Suprapubic skin (tissue), 4 donors: ENCODE measurements around the gene LRRC26. TPM values are rescaled to one million over a fixed set of nuclear protein-coding genes. Genes with fewer than 3 reads are reported as not detected.

Source experiments
- DNase-seq, 2 donors: peaks; one replicate each; pipeline ENCODE4 v3.0.0-alpha.2; 2019; ENCODE audit warnings: low spot score in 2 of 2
- H3K27ac ChIP-seq: fragments of 200-600 bp; sonication (generic); one replicate; pipeline ENCODE4 v1.5.1; 2019
- H3K27me3 ChIP-seq: fragments of 200-600 bp; sonication (generic); one replicate; pipeline ENCODE4 v1.5.1; 2019
- H3K36me3 ChIP-seq: fragments of 200-600 bp; sonication (generic); one replicate; pipeline ENCODE4 v1.5.1; 2019
- H3K4me1 ChIP-seq: fragments of 200-600 bp; sonication (generic); one replicate; pipeline ENCODE4 v1.5.1; 2019
- H3K4me3 ChIP-seq: fragments of 200-600 bp; sonication (generic); one replicate; pipeline ENCODE4 v1.5.1; 2019; ENCODE audit warnings: mild to moderate bottlenecking
- H3K9me3 ChIP-seq: fragments of 200-600 bp; sonication (generic); one replicate; pipeline ENCODE4 v1.5.1; 2019
- CTCF ChIP-seq, 2 donors: fragments of 200-600 bp in 1 of 2; fragments of 450-650 bp in 1 of 2; sonication (generic) in 1 of 2; IDR thresholded peaks; one replicate each; pipeline ENCODE4 v1.5.1; 2016 to 2019; ENCODE audit warnings: antibody characterized with exemption in 2 of 2, mild to moderate bottlenecking in 1 of 2, moderate library complexity in 1 of 2
- EP300 ChIP-seq: sonication (generic); formaldehyde crosslinking; IDR thresholded peaks from one replicate; pipeline ENCODE4 v1.6.1; 2017; ENCODE audit warnings: antibody characterized with exemption
- POLR2A ChIP-seq, 2 donors: fragments of 450-650 bp; IDR thresholded peaks; one replicate each; pipeline ENCODE4 v1.6.1; 2017; ENCODE audit warnings: antibody characterized with exemption in 2 of 2, mild to moderate bottlenecking in 2 of 2, moderate library complexity in 2 of 2
- POLR2AphosphoS5 ChIP-seq, 3 donors: sonication (generic); formaldehyde crosslinking; IDR thresholded peaks; one replicate each; pipeline ENCODE4 v1.6.1; 2017; ENCODE audit warnings: antibody characterized with exemption in 3 of 3
- WGBS: methylation state at CpG from one replicate; pipeline ENCODE4 v1.1.5; 2018; 5-methylcytosine and 5-hydroxymethylcytosine counted together
- total RNA-seq, 4 donors: library from RNA; depleted of rRNA; stranded (reverse); fragments of >200 nt; gene quantifications; one replicate each; pipeline ENCODE4 v1.1.0, GENCODE V29; 2016

LRRC26 gene
- total RNA-seq, 4 donors from 2014 or later, result 5.4 to 37.2 (median 7.9) TPM

GRCh38 chr9:137201205-137201868, 31.5 kb upstream of the LRRC26 start:
- Histone ChIP-seq H3K27me3 (no peaks in the 10 kb centered on the region), H3K9me3 (no peaks in the 10 kb centered on the region), H3K27ac (peak overlapping the region; percentile 69), H3K4me3 (peak overlapping the region; percentile 59), H3K36me3 (no peaks in the 10 kb centered on the region), H3K4me1 (peaks cover 72% of the 10 kb centered on the region)
- no peak for DNase-seq
- WGBS, result 15% methylated on average over 17 of the region's 23 CpGs
- TF ChIP-seq POLR2A (IDR thresholded peaks at IDR 0.05), result no peak
- no peak for TF ChIP-seq EP300
- no peak for TF ChIP-seq CTCF (IDR thresholded peaks at IDR 0.05)
- no peak for TF ChIP-seq POLR2AphosphoS5 (IDR thresholded peaks at IDR 0.05)

DNA sequence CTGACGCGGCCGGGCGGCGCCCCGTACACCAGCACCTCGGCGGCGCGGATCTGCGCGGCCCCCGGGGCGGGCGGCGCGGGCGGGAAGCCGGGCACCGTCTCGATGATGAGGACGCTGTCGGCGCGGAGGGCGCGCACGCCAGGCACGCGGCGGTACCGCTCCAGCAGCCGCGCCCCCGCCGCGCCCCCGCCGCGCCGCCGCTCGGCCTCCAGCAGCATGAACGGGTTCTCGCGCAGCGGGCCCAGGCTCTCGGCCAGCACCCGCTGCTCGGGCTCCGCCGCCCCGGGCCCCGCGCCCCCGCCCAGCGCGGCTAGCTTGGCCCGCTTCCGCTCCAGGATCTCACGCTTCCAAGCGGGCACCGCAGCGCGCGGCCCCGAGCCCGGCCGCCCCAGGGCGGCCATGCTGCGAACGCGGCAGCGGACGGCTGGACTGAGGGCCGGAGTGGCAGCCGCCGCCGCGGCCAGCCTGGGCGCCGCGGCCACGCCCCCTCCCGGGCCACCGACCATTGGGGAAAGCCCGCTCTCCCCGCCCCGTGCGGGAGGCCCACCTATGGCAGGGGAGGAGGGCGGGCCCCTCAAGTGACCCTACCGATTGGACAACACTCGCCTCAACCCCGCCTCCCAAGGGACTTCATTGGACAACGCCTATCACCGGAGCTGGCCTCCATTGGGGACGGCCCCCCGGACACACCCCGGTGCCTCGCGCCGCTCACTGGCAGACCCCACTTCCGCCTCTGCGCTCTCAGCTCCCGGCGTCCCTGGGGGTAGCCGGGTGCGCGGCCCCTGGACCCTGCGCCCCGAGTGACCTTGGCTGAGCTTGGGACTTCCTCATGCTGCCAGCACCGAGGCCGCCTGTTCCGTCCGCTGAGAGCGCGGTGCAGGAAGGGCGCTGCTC, 30.7 kb upstream of the LRRC26 start, which contains the start of gene TPRN:
Gene TPRN, minus strand, starts transcription at position 431 of the 894 bp plus-strand sequence. Its CDS starts 30 bp downstream, at position 401.
- 0% methylated on average over 2 of the region's 118 CpGs for WGBS
- H3K27ac ChIP-seq, result peak within 1 kb of the TSS; percentile 69
- H3K4me1 ChIP-seq, result peaks cover 72% of the 10 kb centered on the region

DNA sequence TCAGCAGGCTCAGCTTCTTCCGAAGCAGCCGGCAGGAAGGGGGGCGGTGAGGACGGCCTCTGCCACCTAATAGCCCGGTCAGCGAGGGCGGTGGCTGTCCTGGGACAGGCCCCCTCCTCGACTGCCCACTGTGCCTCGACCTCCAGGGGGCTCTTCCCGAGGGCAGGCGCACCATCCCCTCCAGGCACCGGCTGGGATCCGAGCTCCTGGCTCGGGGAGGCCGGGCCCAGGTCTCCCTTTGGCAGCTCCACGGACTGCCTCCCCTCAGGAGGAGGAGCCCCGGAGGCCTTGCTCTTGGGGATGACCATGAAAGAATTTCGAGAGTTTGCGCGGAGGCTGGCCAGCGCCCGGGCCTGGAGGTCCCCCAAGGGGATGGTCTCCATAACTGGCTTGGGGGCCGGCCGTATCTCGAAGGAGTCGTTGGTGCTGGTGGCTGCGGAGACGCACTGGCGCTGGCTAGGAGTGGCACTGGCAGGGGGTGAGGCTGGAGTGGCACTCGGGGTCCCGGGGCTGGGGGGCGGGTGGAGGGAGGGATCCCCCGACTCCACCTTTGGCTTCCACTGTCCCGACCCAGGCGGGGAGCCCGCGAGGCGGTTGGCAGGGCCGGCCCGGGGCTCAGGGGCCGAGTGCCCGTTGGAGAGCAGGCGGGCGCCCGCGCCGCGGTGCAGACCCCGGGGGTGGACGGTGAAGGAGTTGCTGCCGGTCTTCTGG, 29.7 kb upstream of the LRRC26 start:
- H3K27me3 ChIP-seq, result no peaks in the 10 kb centered on the region
- H3K27ac ChIP-seq, result no peak overlapping the region
- peak overlapping the region; percentile 59 for H3K4me3 ChIP-seq
- H3K4me1 ChIP-seq, result peaks cover 77% of the 10 kb centered on the region
- DNase-seq, result no peak
- no CpG with 5 or more reads among the region's 51 CpGs for WGBS
- TF ChIP-seq EP300 (no peak), CTCF (IDR thresholded peaks at IDR 0.05) (no peak), POLR2AphosphoS5 (IDR thresholded peaks at IDR 0.05) (no peak), POLR2A (IDR thresholded peaks at IDR 0.05) (no peak)
- H3K36me3 ChIP-seq, result no peaks in the 10 kb centered on the region
- no peaks in the 10 kb centered on the region for H3K9me3 ChIP-seq

More for the DNA sequence above, 30.7 kb upstream of the LRRC26 start, which contains the start of gene TPRN:
- peak; percentile 100 for DNase-seq
- Histone ChIP-seq H3K4me3 (peak within 1 kb of the TSS; percentile 59), H3K27me3 (no peaks in the 10 kb centered on the region), H3K9me3 (no peaks in the 10 kb centered on the region), H3K36me3 (no peaks in the 10 kb centered on the region)
- TF ChIP-seq EP300, result no peak
- TF ChIP-seq CTCF (IDR thresholded peaks at IDR 0.05), result no peak
- TF ChIP-seq POLR2A (IDR thresholded peaks at IDR 0.05), result peak; percentile 66 to 75
- TF ChIP-seq POLR2AphosphoS5 (IDR thresholded peaks at IDR 0.05), result peak in 2 of 3 donors; percentile 49 to 75

GRCh38 chr9:137198902-137199283, 29.0 kb upstream of the LRRC26 start:
- TF ChIP-seq POLR2AphosphoS5 (IDR thresholded peaks at IDR 0.05) (no peak), POLR2A (IDR thresholded peaks at IDR 0.05) (no peak), CTCF (IDR thresholded peaks at IDR 0.05) (no peak), EP300 (no peak)
- no peaks in the 10 kb centered on the region for H3K9me3 ChIP-seq
- H3K4me1 ChIP-seq, result peaks cover 76% of the 10 kb centered on the region
- DNase-seq, result no peak
- H3K4me3 ChIP-seq, result peak overlapping the region; percentile 59
- no peak overlapping the region for H3K27ac ChIP-seq
- no peaks in the 10 kb centered on the region for H3K36me3 ChIP-seq
- H3K27me3 ChIP-seq, result no peaks in the 10 kb centered on the region
- 70% methylated on average over 2 of the region's 11 CpGs for whole genome bisulfite sequencing
